PFSK-1 (cell line): ENCODE data around the gene EFHD2.

Experiments used
- FOXP2 ChIP-seq: optimal IDR thresholded peaks from 2 replicates; pipeline ENCODE3; 2011; ENCODE audit warnings: borderline replicate concordance, control low read depth, inconsistent platforms; ENCODE audit not compliant: insufficient read depth; ENCODE audit errors: extremely low read length, extremely low read depth
- POLR2AphosphoS5 ChIP-seq: IDR thresholded peaks from 2 replicates; pipeline ENCODE4 v1.6.1; 2012; ENCODE audit warnings: low read depth, mild to moderate bottlenecking, control low read depth, low read length, moderate library complexity
- SIN3A ChIP-seq: IDR thresholded peaks from 2 replicates; pipeline ENCODE4 v1.6.1; 2012; ENCODE audit warnings: mild to moderate bottlenecking, low read length, moderate library complexity, borderline replicate concordance; ENCODE audit not compliant: insufficient read depth
- TAF1 ChIP-seq: IDR thresholded peaks from 2 replicates; pipeline ENCODE4 v1.6.1; 2012; ENCODE audit warnings: low read length, control low read depth, borderline replicate concordance; ENCODE audit not compliant: insufficient read depth
- TF ChIP-seq, protein P1 (sequence below), 2 experiments: IDR thresholded peaks; 2 replicates each; pipeline versions ENCODE4 v1.6.1 to v1.8.0; 2011 to 2012; ENCODE audit warnings: low read depth in 2 of 2, low read length in 2 of 2, control low read depth in 1 of 2, inconsistent platforms in 1 of 2, mild to moderate bottlenecking in 1 of 2, moderate library complexity in 1 of 2; ENCODE audit not compliant: insufficient read depth in 1 of 2

The EFHD2 gene

DNA sequence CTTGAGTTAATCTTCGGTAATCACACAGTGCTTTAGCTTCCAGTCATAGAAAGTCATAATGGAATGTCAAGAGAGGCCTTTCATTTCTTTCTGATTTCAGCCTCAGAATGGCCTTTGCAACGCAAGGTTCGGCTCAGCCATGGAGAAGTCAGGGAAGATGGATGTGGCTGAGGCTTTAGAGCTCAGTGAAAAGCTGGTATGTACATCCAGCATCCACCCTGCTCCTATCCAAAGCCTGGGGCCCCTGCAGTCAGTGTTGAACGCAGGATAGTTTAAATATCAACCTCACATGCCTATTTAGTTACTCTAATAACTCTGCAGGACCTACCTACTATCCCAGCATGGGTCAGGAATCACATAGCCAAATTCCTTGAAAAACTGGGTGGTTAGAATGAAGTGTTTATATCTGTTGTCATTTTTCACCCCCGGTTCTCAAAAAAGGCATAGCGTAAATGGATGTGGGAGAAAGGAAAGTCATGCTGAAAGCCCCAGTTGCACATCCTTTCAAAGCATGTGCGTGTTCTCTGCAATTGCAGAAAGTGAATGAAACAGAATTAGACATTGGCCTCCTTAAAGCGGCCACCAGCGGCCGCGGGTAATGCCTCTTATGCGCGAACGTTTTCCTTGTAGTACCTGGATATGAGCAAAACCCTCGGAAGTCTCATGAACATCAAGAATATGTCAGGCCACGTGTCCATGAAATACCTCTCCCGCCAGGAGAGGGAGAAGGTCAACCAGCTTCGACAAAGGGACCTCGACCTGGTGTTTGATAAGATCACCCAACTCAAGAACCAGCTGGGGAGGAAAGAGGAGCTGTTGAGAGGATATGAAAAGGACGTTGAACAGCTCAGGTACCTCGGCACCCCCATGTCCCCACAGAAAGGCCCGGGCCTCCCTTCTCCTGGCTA lies 28.8 kb upstream of the EFHD2 start:
- TF ChIP-seq TAF1 = no peak
- TF ChIP-seq POLR2AphosphoS5 = no peak
- TF ChIP-seq FOXP2 = no peak
- TF ChIP-seq, protein P1, sequence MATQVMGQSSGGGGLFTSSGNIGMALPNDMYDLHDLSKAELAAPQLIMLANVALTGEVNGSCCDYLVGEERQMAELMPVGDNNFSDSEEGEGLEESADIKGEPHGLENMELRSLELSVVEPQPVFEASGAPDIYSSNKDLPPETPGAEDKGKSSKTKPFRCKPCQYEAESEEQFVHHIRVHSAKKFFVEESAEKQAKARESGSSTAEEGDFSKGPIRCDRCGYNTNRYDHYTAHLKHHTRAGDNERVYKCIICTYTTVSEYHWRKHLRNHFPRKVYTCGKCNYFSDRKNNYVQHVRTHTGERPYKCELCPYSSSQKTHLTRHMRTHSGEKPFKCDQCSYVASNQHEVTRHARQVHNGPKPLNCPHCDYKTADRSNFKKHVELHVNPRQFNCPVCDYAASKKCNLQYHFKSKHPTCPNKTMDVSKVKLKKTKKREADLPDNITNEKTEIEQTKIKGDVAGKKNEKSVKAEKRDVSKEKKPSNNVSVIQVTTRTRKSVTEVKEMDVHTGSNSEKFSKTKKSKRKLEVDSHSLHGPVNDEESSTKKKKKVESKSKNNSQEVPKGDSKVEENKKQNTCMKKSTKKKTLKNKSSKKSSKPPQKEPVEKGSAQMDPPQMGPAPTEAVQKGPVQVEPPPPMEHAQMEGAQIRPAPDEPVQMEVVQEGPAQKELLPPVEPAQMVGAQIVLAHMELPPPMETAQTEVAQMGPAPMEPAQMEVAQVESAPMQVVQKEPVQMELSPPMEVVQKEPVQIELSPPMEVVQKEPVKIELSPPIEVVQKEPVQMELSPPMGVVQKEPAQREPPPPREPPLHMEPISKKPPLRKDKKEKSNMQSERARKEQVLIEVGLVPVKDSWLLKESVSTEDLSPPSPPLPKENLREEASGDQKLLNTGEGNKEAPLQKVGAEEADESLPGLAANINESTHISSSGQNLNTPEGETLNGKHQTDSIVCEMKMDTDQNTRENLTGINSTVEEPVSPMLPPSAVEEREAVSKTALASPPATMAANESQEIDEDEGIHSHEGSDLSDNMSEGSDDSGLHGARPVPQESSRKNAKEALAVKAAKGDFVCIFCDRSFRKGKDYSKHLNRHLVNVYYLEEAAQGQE (IDR thresholded peaks at IDR 0.05; ENCODE audit: insufficient read depth in 1 of 2, low read depth in 2 of 2, low read length in 2 of 2) = no peak
- TF ChIP-seq SIN3A = no peak

DNA sequence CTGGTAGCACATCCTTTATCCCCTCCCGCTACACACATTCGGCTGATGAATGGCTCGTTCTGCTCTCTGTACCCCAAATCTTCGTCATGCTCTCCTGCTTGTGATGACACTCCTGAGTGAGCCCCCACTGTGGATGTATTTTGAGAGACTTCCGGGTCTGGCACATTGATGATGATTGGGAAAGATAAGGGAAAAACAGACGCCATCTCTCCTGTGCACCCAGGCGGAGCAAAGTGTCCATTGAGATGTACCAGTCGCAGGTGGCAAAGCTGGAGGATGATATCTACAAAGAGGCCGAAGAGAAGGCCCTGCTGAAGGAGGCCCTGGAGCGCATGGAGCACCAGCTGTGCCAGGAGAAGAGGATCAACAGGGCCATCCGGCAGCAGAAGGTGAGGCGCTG lies 27.9 kb upstream of the EFHD2 start:
- TF ChIP-seq, protein P1 (IDR thresholded peaks at IDR 0.05; ENCODE audit: insufficient read depth in 1 of 2, low read depth in 2 of 2, low read length in 2 of 2) = no peak
- no peak for TF ChIP-seq FOXP2
- no peak for TF ChIP-seq SIN3A
- TF ChIP-seq TAF1 = no peak
- TF ChIP-seq POLR2AphosphoS5 = no peak

DNA sequence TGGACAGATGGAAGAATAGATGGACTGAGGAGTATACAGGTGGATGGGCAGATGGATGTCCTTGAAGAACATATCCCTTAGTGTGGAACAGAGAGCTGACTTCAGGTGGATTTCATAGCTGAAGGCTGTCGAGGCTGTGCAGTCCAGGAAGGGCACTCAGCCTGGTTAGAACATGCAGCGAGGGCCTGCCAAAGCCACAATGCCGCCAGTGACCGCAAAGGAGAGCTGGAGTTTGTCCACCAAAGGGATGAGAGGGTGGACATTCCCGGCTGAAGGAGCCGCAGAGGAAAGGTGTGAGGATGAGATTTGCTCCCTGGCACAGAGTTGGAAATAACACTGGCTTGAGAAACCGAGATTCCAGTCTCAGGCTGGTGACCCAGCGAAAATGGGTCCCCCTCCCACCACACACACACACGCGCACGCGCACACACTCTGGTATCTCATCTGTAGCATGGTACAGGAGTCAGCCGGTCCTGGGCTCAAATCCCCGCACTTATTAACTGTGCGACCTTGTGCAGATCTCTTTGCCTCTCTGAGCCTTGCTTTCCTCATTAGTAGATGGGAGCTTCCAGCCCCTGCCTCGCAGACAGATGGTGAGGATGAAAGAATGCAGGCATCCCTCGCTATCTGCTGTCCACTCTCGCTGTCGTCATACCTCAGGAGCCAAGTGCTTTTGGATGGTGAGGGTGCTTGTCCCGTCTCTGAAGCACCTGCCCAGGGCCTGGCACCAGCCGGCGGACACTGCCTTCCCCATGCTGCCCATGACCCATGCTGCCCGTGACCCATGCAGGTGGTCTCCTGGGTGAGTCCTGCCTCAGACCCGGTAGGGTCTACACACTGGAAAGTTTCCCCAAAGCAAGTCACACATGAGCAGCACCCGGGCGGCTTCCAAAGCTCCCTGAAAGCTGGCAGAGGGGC lies 26.8 kb upstream of the EFHD2 start:
- TF ChIP-seq FOXP2 (no peak), TAF1 (no peak), POLR2AphosphoS5 (no peak), SIN3A (no peak)
- TF ChIP-seq, protein P1 (IDR thresholded peaks at IDR 0.05; ENCODE audit: insufficient read depth in 1 of 2, low read depth in 2 of 2, low read length in 2 of 2) = no peak

DNA sequence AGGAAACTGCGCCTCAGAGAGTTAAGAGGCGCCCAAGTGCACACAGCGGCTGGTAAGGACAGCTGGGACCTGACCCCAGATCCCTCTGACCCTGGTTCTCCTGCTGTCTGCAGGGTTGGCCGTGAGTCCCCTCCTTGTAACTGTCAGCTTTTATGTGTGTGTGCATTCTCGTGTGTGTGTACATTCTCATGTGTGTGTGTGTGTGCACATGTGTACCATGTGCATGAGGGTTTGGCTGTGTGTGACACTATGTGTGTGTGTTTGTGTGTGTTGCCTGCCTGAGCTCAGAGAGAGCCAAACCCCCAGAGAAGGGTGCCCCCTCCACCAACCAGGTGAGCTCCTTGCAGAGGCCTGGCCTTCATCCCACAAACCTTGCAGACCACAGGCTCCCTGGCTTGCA lies 25.9 kb upstream of the EFHD2 start:
- TF ChIP-seq, protein P1 (IDR thresholded peaks at IDR 0.05; ENCODE audit: insufficient read depth in 1 of 2, low read depth in 2 of 2, low read length in 2 of 2) = no peak
- TF ChIP-seq FOXP2 = no peak
- TF ChIP-seq SIN3A = no peak
- TF ChIP-seq POLR2AphosphoS5 = no peak
- TF ChIP-seq TAF1 = no peak
